Stimulated activated CD4-positive, alpha-beta T cell treated with anti-CD3 and anti-CD28 coated beads, Interleukin-4, amount 100 ng/mL, for 24 hours (primary cell): Measurements from ENCODE around the gene MPDU1.

Experiments used
- DNase-seq: peaks from one replicate; pipeline ENCODE4 v3.0.0-alpha.2; 2020

MPDU1 gene

DNA sequence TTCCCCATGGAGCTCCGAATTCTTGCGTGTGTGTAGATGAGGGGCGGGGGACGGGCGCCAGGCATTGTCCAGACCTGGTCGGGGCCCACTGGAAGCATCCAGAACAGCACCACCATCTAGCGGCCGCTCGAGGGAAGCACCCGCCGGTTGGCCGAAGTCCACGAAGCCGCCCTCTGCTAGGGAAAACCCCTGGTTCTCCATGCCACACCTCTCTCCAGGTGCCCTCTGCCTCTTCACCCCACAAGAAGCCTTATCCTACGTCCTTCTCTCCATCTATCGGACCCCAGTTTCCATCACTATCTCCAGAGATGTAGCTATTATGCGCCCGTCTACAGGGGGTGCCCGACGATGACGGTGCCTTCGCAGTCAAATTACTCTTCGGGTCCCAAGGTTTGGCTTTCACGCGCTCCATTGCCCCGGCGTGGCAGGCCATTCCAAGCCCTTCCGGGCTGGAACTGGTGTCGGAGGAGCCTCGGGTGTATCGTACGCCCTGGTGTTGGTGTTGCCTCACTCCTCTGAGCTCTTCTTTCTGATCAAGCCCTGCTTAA is 22.6 kb upstream of the MPDU1 start:
- DNase-seq: peak; percentile 89

DNA sequence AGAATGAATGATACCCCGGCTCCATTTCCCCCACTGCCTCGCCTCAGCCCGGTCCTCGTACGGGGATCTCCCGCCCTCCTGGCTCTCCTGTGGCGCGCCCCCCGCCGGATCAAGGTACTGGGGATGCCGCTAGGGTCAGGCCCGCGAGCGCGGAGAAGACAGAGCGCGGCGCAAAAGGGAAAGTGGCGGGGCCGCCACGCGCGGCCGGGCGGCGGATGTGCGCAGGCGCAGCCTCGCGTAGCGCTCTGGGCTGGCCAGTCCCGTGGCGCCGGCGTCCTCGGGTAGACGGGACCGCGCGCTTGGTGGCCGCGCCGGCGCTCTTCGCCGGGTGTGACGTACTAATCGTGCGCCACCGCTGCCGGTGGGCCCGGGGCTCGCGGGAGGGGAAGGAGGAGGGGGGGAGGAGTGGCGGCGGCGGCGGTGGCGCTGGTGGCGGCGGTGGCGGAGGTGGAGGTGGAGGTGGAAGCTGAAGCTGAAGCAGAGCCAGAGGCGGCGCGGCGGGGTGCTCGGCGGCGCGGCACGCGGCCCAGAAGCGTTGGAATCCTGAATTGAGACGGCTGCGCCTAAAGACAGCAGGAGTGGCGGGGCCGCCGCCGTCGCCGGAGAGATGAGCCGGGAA is 22.0 kb upstream of the MPDU1 start, which contains the start of gene SENP3:
TSS of gene SENP3 (plus strand) at position 331 of the 619 bp plus-strand sequence. CDS start 1,158 bp downstream, outside the sequence.
- DNase-seq: peak; percentile 90

DNA sequence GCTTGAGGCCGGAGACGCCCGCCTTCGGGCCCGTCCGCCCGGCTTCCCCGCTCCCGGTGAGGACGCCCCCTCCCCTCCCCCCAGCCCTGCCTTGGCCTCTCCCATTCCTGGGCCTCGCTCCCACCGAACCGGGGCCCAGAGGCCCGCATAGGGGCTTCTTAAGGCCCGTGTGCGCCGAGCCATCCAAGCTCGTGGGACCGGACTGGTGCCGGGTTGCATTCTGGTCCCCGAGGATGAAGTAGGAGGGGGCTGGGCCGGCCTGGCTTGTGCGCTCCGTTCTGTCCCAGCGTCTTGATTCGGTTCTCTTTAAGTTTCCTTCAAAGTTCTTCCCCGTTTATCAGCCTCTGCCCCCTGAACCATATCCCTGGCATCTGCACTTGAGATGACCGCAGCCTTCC is 21.4 kb upstream of the MPDU1 start:
- no peak for DNase-seq

DNA sequence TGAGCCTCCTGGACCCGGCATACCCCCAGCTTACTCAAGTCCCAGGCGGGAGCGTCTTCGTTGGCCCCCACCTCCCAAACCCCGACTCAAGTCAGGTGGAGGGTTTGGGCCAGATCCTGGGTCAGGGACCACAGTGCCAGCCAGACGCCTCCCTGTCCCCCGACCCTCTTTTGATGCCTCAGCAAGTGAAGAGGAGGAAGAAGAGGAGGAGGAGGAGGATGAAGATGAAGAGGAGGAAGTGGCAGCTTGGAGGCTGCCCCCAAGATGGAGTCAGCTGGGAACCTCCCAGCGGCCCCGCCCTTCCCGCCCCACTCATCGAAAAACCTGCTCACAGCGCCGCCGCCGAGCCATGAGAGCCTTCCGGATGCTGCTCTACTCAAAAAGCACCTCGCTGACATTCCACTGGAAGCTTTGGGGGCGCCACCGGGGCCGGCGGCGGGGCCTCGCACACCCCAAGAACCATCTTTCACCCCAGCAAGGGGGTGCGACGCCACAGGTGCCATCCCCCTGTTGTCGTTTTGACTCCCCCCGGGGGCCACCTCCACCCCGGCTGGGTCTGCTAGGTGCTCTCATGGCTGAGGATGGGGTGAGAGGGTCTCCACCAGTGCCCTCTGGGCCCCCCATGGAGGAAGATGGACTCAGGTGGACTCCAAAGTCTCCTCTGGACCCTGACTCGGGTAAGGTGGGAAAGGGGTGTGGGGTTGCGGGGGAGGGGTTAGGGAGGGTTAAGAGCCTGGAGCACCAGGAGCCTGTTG is 20.4 kb upstream of the MPDU1 start:
- DNase-seq: no peak

GRCh38 chr17:7569571-7569970 is 14.1 kb upstream of the MPDU1 start:
- no peak for DNase-seq

GRCh38 chr17:7570351-7570750 is 13.3 kb upstream of the MPDU1 start:
- no peak for DNase-seq

GRCh38 chr17:7572338-7572587 is 11.4 kb upstream of the MPDU1 start:
- no peak for DNase-seq

DNA sequence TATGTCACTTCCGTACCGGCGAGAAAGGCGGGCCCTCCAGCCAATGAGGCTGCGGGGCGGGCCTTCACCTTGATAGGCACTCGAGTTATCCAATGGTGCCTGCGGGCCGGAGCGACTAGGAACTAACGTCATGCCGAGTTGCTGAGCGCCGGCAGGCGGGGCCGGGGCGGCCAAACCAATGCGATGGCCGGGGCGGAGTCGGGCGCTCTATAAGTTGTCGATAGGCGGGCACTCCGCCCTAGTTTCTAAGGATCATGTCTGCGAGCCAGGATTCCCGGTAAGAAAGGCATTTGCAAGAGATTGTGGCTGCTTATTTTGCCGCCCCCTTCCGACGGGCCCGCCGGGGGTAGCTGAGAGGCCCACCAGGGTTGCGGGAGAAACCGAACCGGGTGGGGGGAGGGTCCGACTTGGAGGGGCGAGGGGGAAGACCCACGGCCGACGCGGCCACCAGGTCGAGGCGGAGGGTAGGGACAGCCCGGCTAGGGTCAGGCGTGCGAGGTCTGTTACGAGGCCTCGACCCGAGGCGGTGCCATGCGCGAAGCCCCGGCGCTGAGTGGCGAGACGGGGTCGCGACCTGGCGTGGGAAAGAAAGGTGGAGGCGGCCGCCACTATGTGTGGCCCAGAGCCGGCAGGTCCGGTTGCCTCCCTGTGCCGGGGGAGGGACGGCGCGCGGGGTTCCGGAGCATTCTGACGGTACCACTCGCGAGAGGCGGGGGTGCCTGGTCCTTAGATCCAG is 10.9 kb upstream of the MPDU1 start:
- DNase-seq: peak; percentile 100

DNA sequence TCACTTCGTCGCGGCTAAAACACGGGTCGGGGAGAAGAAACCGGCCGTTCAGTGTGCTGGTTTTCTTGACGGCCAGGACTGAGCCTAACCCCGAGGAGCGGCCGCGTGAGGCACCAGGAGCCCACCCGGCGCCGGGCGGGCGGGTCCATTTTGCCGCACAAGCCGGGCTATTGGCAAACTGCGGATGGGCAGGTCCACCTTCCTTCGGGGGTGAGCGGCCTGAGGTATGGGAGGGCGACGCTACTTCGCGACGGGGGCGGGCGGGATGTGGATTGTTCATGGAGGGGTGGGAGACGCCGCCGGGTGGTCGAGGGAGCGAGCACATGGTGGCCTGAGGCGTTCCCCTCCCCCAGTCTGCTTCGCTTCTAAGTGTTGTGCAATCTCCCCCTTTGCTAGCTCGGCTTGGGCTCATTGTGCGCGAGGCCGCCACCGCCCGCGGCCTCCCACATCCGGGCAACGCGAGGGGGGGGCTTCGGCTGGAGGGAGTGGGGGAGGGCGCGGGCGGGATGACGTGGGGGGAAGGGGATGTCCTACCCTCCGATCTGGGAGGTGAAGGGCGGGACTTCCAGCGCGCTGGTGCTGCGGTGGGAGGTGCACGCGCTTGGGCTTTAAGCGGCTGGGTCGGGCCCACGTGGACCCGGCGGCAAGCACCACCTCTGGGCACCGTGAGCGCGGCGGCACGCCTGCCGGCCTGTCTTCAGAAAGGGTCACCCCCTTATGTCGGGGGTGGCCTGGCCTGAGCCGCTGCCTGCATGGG is 10.2 kb upstream of the MPDU1 start:
- peak; percentile 89 for DNase-seq

- no peak for DNase-seq
Measured at GRCh38 chr17:7574176-7574953, 9.3 kb upstream of the MPDU1 start.

DNA sequence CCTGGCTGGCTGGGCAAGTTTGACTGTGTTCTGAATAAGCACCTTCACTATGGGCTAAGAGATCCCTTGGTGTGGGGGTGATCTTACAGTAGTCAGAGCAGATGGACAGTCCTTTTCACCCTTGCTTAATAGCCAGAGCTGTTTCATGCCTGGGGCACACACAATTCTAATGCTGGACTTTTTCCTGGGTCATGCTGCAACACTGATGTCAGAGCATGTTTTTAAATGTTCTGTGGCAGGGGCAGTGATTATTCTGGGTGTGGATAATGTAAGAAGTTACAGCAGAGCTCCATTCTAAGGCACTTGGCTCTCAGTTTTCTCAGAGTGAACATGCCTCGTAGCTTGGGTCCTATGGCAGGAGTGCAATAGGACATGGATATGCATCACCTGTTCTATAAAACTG is 8.2 kb upstream of the MPDU1 start:
- DNase-seq: no peak

- DNase-seq: no peak
Measured at GRCh38 chr17:7575959-7576358, 7.7 kb upstream of the MPDU1 start.

- DNase-seq: no peak
Measured at GRCh38 chr17:7576432-7576937, 7.2 kb upstream of the MPDU1 start.

GRCh38 chr17:7577327-7578199 is 6.1 kb upstream of the MPDU1 start:
- DNase-seq: no peak

DNA sequence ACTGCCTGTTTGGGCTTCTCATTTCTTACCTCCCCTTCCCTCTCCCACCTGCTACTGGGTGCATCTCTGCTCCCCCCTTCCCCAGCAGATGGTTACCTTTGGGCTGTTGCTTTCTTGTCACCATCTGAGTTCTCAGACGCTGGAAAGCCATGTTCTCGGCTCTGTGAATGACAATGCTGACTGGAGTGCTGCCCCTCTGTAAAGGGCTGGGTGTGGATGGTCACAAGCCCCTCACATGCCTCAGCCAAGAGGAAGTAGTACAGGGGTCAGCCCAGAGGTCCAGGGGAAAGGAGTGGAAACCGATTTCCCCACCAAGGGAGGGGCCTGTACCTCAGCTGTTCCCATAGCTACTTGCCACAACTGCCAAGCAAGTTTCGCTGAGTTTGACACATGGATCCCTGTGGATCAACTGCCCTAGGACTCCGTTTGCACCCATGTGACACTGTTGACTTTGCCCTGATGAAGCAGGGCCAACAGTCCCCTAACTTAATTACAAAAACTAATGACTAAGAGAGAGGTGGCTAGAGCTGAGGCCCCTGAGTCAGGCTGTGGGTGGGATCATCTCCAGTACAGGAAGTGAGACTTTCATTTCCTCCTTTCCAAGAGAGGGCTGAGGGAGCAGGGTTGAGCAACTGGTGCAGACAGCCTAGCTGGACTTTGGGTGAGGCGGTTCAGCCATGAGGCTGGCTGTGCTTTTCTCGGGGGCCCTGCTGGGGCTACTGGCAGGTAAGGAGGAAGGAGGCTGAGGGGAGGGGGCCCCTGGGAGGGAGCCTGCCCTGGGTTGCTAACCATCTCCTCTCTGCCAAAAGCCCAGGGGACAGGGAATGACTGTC is 4.4 kb upstream of the MPDU1 start, which contains the start of gene CD68:
TSS of gene CD68 (plus strand) at position 638 of the 833 bp plus-strand sequence. CDS start at position 678, 40 bp downstream.
- DNase-seq: peak; percentile 83

DNA sequence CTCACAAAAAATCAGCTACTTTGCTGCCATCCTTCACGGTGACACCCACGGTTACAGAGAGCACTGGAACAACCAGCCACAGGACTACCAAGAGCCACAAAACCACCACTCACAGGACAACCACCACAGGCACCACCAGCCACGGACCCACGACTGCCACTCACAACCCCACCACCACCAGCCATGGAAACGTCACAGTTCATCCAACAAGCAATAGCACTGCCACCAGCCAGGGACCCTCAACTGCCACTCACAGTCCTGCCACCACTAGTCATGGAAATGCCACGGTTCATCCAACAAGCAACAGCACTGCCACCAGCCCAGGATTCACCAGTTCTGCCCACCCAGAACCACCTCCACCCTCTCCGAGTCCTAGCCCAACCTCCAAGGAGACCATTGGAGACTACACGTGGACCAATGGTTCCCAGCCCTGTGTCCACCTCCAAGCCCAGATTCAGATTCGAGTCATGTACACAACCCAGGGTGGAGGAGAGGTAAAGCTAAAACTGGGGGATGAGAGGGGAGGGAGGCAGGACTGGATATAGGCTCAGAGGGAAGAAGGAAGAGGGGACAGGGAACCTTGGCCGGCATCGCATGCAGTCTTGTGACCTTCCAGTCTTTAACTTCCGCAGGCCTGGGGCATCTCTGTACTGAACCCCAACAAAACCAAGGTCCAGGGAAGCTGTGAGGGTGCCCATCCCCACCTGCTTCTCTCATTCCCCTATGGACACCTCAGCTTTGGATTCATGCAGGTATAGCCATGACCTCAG is 3.6 kb upstream of the MPDU1 start:
- peak; percentile 43 for DNase-seq

DNA sequence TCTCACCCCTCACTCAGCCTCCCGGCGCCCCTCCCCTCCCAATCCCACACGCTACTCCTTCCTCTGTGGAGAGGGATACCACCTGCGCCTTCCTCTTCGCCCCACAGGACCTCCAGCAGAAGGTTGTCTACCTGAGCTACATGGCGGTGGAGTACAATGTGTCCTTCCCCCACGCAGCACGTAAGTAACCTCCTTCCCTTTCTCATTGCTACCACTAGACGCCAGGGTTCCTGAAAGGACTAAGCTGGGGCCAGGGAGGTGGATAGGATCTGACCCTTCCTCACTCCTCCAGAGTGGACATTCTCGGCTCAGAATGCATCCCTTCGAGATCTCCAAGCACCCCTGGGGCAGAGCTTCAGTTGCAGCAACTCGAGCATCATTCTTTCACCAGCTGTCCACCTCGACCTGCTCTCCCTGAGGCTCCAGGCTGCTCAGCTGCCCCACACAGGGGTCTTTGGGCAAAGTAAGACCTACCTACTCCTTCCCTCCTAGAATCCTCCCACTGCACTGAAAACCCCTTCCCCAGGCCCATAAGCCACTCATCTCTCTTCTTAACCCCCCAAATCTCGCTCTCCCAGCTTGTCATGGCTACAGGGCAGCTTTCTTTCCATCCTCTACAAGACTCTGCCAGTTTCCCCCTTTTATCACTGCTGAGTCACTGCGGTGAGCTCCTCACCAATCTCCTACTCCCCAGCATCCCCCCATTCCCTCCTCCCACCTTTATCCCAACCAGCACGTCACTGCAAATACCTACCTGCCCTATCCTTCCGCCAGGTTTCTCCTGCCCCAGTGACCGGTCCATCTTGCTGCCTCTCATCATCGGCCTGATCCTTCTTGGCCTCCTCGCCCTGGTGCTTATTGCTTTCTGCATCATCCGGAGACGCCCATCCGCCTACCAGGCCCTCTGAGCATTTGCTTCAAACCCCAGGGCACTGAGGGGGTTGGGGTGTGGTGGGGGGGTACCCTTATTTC is 2.8 kb upstream of the MPDU1 start:
- DNase-seq: no peak
